Esophagus squamous epithelium (tissue), 4 donors: ENCODE measurements around the gene SDK2.
"Not testable (repeated sequence)": the region's sequence is repeated elsewhere in the genome, so short reads cannot be mapped to it uniquely, and the experiment has no call there.

ENCODE experiments used
- POLR2A ChIP-seq, 4 donors: fragments of 450-650 bp; IDR thresholded peaks; one replicate each; pipeline ENCODE4 v1.6.1; 2017; ENCODE audit warnings: antibody characterized with exemption in 4 of 4, mild to moderate bottlenecking in 4 of 4, moderate library complexity in 3 of 4
- TF ChIP-seq, protein P1 (sequence below), 6 experiments: fragments of 450-650 bp in 4 of 6; fragments of 200-600 bp in 2 of 6; sonication (generic) in 2 of 6; IDR thresholded peaks; one replicate each; pipeline ENCODE4 v1.5.1; 2016 to 2019; ENCODE audit warnings: antibody characterized with exemption in 6 of 6, mild to moderate bottlenecking in 4 of 6, moderate library complexity in 4 of 6

DNA sequence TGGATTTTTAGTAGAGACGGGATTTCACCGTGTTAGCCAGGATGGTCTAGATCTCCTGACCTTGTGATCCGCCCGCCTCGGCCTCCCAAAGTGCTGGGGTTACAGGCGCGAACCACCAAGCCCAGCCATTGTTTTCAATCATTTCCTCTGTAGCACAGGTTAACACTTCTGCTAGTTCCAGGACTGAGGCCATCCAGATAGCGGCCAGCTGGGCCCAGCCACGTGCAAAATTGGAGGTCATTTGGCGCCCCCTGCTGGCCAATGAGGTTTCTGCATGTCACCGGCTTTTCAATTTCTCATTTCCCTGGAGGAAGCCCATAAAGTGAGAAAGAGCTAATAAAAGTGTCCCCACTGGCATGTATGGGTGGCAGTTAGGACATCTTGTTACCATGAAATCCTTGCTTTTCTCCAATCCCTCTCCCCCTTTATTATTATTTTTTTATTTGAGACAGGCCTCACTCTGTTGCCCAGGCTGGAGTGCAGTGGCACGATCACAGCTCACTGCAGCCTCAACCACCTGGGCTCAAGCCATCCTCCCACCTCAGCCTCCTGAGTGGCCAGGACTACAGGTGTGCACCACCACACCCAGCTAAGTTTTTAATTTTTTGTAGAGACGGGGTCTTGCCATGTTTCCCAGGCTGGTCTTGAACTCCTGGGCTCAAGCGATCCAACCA lies 274.3 kb downstream of the SDK2 start:
- not testable (repeated sequence) for TF ChIP-seq POLR2A (IDR thresholded peaks at IDR 0.05)
- TF ChIP-seq, protein P1, sequence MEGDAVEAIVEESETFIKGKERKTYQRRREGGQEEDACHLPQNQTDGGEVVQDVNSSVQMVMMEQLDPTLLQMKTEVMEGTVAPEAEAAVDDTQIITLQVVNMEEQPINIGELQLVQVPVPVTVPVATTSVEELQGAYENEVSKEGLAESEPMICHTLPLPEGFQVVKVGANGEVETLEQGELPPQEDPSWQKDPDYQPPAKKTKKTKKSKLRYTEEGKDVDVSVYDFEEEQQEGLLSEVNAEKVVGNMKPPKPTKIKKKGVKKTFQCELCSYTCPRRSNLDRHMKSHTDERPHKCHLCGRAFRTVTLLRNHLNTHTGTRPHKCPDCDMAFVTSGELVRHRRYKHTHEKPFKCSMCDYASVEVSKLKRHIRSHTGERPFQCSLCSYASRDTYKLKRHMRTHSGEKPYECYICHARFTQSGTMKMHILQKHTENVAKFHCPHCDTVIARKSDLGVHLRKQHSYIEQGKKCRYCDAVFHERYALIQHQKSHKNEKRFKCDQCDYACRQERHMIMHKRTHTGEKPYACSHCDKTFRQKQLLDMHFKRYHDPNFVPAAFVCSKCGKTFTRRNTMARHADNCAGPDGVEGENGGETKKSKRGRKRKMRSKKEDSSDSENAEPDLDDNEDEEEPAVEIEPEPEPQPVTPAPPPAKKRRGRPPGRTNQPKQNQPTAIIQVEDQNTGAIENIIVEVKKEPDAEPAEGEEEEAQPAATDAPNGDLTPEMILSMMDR (IDR thresholded peaks at IDR 0.05) = peak; percentile 94 to 99 (median 97)
